NCI-H526 treated with DMSO at 0.1 percent for 48 hours (cell line): ENCODE results near the gene DAB2IP.
A peak's percentile ranks its signal among the peaks of the same experiment; 100 is the strongest.
"Not testable (repeated sequence)": the region's sequence is repeated elsewhere in the genome, so short reads cannot be mapped to it uniquely, and the experiment has no call there.

Experiments used
- DNase-seq: peaks from one replicate; lab custom pipeline; 2025; lab: John Stamatoyannopoulos, UW

Gene DAB2IP

DNA sequence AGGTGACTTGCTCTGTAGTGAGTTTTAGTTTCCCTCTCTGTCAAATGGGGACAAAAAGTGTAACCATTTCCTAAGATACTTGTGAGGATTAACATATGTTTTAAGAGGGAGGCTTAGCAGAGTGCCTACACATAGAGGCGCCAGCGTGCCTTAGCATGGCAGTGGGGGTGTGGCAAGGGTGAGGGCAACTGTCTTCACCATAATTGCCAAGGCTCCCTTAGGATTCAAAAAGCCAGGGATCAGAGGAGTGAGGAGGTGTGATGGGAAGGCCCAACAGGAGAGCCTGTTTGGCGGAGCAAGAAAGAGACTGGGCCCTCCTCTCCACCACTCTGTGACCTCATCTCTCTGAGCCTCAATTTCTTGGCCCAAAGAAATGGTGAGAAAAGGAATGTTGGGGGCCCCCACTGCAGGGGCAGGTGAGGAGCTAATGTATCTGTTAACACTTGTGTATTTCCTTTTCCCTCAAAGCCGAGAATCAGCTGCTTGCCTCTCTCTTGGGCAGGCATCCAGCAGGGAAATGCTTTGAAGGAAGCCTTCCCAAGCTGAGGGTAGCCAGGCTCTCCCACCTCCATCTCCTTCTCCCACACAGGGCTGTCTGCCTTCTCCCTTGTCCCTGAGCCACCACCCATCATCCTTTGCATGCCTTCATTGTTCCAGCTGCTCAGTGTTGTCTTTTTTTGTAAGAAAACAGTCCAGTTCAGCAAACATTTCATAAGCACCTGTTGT lies 76.0 kb downstream of the DAB2IP start:
- DNase-seq: no peak

DNA sequence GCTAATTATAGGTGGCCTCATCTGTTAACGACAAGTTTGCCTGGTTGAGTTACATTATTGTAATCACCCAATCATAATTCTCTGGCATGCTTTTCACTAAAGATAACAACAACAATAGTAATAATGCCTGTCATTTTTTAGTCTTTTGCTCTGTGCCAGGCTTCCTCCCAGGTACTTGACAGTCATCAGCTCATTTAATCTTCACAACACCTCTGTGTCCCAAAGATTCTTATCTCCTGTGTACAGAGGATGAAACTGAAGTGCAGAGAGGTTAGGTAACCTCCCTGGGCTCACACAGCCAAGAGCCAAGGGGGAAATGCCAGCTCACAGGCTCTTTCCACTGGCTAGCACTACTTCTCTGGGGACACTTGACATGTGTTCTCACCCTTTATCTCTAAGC lies 77.5 kb downstream of the DAB2IP start:
- DNase-seq: no peak

DNA sequence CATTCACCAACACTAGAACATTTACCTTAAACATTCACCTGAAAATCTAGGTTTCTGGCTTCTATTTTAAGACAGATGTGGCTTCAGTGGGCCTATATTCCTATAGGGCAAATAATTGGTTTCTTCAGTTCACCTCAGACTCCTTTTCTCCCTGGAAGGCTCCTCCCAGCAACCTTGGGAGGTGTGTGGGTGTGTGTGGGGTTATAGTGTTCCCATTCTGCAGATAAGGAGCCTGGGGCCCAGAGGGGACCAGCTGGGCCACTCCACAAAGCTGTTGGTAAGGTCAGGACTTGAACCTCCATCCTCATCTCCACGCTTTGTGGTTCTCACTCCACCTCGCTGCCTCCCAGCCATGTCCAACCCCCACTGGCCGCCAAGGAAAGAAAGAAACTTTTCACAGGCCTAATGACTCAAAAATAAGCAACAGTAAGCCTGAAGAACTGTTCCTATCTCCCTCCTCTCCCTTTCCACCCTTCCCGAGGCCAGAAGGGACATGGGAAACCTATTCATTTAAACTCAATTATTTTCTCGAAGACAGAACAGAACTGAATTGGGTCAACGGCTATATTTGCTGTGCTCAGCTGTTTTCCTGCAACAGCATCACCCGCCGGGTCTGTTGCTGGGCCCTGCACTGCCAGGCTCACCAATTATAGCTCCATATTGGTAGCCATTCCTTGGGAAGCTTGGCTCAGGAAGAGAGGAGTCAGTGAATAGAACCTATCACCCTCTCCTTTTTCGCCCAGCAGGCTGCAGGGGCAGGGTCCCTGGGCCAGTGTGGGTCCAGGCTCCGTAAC lies 78.5 kb downstream of the DAB2IP start:
- DNase-seq: no peak

DNA sequence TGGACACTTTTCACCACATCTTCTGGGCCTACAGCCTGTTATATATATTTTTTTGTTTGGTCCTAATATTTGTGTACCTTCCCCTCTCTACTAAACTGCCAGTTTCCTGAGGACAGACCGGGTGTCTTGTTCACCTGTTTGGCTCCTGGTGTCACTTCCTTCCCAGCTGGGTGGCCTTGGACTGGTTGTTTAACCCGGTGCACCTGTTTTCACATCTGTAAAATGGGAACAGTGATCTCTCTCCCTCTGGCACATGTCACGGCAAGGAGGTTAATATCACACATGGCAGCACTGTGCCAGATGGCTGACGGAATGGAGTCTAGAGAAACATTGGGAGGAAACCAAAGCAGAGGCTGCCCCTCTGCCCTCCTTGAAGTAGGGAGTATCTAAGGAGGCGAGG lies 79.7 kb downstream of the DAB2IP start:
- DNase-seq: no peak

DNA sequence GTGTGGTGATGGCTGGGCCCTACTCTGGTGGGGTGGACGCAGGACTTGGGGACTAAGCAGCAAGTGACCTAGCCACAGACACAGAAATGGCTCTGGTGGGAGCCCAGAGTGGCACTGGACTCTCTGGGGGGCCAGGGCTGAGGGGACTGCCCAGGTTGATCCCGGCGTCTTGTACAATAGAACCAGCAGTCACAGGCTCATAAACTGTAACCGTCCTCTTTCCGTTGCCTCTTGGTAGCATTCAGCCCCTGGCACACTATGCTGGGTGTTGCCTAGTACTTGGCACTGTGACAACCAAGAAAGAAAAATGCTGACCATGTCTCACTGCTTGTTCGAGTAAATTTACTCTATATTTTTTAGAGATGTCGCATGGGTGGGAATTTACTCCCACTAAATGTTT lies 80.5 kb downstream of the DAB2IP start:
- DNase-seq: no peak

DNA sequence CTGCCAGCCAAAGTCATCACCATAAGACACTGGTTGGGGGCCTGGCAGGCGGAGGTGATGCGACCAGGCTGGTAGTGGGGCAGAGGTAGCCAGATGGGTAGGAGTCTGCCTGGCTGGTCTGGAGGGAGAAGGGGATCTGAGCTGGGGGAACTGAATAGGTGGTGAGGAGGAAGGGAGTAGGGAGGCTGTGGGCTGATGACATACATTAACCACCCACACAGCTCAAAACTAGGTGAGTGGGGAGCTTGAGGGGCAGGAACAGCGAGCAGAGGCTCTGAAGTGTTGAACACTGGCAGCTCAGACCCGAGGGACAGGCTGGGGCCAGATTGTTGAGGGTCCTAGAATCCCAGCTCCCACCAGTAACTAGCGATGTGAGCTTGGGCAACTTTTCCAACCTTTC lies 81.0 kb downstream of the DAB2IP start:
- DNase-seq: no peak

DNA sequence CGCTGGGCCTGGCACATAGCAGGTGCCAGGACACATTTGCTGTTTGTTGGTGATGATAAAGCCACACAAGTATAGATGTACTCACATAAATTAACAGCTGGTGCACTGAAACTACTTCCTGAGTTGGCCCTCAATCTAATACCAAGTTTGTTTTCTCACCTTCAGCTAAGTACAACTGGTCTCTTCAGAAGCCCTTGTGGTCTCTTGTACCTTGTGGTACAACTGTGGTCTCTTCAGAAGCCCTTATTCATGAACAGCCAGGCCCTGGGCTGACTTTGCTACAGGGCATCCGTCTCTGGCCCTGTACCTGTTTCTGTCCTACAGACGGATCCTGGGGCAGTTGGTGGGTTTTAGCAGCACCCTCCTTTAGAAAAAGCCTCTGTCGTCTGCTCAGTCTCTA lies 81.5 kb downstream of the DAB2IP start:
- no peak for DNase-seq

DNA sequence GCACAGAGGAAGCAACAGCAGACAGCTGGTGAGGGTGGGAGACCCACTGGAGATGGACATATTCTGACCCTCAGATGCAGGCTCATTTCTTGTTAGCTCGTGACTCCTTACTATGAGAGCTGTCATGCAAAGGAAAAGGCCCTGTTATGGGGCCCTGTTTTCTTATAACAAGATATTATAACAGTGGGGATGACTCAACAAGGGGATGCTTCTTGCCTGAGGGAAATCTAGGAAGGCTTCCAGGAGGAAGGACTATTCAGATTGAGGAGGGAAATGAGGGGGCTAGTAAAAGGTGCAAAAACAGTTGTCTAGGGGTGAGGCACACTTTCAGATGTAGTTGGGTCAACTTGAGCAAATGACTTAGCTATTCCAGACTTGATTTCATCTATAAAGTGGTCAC lies 83.0 kb downstream of the DAB2IP start:
- no peak for DNase-seq

DNA sequence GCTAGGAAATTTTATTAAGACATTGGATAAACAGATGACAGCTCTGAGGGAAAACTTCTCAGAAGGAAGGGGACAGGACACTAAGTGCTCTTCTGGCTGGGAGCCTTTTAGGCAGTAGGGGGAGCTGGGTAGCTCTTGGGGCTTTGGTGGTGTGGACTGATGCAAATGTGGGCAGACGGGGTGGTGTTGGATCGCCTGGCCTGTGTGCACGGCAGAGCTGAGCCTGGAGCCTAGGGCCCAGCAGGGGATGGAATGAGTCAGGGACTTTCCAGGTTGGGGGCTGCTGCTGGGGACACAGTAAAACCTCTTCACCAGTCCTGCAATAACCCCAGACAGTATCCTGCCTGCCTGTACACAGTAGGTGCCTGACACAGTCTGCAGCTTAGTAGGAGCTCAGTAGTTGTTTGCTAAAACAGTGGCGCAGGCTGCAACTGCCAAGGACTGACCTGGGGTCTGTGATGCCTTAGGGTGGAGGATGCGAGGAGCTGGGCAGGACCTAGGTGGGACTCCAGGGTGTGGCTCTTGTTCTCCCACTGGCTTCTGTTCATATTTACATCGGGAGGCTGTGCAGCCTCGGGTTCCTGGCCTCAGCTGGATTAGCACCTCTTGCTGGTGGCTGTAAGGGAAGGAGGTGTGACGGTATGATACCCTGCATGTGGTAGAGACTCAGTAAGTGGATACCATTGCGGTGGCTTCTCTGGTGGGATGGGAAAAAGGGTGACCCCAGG lies 83.8 kb downstream of the DAB2IP start:
- no peak for DNase-seq

DNA sequence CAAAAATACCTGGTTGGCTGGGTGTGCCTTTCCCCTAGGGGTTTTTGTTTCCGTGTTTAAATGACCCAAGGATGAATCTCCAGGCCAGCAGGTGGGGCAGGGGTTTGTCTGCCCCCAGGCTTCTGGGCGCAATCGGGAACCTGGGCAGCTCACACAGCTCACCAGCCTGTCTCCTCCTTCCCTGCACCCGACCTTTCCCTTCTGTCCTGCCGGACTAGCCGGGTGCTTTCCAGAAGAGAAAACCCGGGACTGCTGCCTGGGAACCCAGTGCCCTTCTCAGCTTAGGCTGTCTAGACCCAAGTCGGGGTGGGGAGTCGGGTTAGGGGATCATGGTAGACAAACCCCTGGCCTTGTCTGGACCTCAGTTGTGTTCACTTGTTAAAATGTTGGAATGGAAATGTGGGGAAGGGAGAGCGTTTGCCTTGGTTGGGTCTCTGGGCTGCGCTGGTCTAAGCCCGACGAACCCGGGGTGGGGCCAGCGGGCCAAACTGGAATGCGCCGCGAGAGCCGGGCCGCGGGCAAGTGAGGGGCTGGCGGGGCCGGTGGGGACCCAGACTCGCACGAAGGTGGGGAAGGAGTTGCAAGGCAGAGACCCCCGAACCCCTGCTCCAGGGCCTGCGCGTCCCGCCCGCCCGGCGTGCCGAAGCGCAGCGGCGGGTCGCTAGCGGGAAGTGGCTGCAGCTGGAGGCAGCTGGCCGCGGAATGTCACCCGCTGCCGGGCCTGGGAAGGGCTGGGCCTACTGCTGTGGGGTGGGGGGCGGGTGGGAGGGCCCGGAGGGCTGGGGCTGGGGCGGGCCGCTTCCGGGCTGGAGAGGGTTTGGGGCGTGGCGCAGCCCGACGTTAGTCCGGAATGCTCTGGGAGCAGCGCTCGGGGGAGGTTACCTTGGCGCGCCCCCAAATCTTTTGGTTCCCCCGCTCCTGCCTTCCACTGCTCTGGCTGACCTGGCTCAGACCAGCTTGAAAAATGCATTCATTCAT lies 84.6 kb downstream of the DAB2IP start:
- DNase-seq: no peak

DNA sequence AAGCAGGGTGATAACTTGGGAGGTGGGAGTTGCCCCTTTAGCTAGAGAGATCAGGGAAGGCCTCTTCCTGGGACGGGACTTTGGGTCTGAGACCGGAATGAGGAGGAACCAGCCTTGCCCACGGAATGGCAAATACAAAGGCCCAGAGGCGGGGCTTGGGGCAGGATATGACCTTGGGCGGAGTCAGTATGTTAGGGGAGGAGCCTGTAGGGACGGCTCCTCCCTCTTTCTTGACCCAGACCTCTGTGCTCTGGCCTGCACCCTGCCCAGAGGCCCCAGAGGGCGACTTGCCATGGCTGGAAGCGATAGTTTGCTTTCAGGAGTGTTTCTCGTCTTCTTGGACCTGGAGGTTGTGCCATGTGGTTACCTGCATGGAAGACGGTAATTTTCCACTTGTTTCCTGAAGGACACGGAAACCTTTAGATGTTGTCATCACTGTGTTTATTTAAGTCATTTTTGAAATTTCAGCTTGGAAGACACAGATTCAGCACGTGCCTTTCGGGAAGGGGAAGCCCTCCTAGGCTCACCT lies 85.6 kb downstream of the DAB2IP start:
- DNase-seq: no peak

DNA sequence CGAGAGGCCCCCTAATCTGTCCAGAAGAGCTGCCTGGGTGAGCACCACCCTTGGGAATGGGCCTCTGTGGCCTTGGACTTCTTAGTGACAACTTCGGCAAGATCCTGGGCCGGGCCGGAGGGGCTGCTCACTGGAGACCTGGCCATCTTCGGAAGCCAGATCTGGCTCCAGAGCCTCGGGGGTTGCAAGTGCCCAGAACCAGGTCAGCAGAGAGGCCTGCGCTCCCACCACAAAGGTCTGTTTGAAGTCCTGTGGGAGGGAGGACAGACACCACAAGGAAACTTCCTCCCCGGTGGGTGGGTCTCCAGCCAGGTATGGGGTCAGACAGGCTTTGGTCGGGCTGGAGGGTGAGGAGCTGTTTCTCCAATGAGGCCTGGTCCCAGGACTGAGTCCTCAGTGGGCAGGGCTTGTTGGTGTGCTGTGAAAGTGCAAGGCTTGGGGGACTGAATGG lies 86.1 kb downstream of the DAB2IP start:
- DNase-seq: no peak

DNA sequence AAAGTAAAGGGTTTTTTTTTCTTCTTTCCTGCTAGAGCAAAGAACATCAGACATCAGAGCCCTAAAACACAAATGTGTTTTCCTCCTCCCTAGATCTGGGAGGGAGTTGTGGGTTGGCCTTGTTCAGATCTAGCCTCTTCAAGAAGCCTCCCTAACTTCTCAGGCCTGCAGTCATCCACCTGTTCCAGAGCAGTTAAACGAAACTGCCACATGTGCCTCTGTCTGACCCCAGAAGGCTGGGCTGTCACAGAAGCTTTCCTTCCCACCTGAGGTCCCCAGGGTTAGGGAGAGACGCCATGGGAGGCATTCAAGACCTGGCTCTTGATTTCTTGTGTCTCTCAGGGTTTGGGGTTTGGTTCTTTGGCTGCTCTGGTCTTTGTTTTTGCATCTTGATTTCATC lies 87.0 kb downstream of the DAB2IP start:
- no peak for DNase-seq

DNA sequence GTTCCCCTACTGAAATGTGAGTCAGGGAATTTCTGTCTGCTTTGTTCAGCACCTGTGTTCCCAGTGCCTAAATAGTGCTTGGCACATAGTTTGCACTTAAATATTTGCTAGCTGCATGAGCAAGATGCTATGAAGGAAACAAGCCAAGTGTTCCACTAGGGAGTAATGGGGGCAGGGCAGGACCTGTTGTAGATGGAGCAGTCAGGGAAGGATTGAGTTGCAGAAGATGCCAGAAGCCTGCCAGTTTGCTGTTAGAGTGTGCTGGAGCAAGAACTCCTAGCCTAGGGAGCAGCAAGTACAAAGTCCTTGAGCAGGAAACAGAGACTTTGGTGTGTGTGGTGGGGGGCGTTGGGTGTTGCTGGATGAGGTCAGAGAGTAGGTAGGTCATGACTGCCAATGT lies 87.5 kb downstream of the DAB2IP start:
- no peak for DNase-seq

DNA sequence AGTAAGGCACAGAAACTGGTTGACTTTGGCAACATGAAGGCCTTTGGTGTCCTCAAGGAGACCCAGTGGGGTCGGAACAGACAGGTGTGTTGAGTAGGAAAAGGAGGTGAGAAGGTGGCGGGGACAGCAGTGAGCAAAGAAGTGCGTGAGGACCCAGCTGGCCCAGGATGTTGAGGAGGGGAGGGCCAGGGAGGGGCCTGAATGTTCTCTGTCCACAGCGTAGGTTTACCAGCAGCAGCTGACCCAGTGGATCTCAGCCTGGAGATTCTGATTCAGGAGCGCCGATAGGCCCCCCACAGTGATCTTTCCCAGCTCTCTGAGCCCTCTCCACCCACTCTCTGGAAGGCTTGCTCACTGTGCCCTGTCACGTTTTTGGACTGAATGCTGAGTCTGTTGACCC lies 88.5 kb downstream of the DAB2IP start:
- DNase-seq: no peak

DNA sequence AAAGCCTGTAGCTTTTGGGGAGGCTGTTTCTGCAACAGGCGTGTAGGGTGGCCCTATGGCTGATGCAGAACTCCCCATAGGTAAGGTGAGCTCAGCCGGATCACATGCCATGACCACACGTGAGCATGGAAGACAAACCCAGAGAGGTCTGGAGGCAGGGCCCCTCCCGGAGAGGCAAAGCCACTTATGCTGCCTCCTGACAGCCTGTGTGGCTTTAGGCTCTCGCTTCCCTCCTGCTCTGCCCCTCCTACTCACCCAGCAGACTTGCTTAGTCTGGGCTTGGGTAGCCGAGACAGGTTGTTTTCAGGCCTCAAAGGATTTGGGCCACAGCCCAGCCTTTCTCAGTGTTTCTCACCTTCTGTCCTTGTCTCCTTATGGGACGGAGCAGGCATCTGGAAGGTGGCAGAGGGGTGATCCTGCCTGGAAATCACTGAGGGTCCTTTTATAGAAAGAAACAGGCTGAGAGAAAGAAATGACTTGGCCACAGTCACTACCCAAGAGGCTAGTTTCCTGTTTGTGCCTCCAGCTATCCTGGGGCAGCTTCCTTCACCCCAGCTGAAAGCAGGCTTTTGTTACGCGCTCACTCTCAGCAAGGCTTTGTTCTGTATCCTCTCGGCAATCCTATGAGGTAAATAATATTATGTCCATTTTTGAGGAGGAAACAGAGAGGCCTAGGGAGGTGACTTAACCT lies 89.9 kb downstream of the DAB2IP start:
- no peak for DNase-seq

DNA sequence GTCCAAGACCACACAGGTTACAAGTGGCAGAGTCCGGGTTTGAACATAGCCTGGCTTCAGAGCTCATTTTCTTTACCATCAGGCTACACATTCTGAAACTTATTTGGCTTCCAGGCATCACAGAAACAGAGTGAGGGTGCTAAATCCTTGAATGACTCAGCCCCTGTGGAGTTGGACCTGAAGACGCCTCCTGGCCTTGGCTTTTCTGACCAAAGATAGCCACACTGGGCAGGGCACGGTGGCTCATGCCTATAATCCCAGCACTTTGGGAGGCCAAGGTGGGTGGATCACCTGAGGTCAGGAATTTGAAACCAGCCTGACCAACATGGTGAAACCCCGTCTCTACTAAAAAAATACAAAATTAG lies 90.5 kb downstream of the DAB2IP start:
- not testable (repeated sequence) for DNase-seq

DNA sequence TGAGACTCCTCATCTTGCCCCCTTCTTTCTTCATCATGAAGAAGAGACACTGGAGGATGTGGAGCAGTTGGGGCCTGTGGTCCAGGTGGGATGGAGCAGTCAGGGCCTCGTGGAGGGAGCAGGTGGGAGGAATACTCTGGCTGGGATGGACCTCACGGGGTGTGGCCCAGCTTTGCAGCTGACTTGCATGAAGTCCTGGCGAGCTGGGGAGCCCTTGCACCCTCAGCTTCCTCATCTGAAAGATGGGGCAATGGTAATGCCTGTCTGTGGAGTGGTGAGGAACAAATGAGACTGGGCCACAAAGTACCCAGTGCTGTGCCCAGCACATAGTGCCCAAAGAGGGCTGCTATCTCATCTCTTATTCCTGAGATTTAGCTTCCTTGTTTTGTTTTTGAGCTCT lies 91.5 kb downstream of the DAB2IP start:
- no peak for DNase-seq

DNA sequence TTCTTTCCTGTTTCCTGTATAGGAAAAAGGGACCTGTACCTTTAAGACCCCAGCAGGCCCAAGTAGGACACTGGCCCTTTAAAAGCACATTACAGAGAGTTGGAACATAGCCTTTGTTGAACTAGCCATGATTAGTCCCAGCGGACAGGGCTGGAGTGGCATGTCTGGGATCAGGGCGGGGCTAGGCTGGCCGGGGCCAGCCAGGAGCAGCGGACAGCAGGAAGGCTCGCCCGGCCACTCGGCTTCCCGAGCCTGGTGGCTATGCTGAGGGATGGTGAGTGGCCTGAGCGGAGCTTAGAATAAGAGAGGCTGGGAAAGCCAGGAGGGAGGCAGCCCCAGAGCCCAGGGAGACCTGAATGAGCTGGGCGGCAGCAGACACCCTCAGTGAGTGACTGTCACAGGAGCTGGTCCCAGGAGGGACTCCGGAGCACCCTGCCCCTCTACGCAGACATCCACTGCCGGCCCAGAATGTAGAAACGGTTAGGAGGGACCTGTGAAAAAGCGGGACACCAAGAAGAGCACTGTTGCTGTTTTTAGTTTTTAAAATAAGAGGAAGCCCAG lies 92.1 kb downstream of the DAB2IP start:
- peak; percentile 50 for DNase-seq

DNA sequence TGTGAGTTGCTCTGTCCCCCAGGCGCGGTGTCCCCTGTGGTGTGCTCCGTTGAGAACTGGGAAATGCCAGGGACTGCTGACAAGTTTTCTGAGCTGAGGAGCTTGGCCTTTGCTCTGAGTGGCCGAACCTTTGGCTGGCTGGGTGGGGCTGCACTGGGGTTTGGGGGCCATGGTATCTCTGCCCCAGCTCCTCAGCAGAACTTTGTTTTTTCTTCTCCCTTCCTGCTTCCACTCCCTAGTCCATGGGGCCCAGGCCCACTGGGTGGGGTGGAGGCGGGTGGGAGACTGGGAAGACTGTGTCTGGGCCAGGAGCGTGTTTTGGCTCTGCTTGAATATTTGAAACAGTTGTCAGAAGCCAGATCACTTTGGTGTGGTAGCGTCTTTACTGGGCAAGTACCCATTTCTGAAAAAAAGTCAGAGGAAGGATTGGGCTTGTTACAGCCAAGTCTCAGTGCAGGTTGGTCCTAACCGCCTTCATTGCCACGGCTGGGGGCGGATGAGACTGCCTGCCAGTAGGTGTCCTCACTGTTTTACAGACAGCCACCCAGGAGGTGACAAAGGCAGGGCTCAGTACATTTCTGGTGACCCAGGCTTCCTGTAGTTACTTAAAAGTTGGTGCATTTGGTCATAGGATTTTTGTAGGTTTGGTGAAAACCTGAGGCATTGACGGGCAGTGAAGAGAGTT lies 92.7 kb downstream of the DAB2IP start:
- no peak for DNase-seq
